SK-N-SH (cell line): ENCODE data around the gene TMEM255B. TPM values are rescaled to one million over a fixed set of nuclear protein-coding genes. Genes with fewer than 3 reads are reported as not detected.

ENCODE experiments used
- CTCF ChIA-PET: fragments of 300-600, 350-600 bp; formaldehyde crosslinking; extraction: SDS; loops from one replicate; lab custom pipeline; 2021; lab: Yijun Ruan, JAX
- POLR2A ChIA-PET: fragments of 350-600 bp; sonication (Branson Sonifier 250); formaldehyde crosslinking; extraction: SDS; loops from one replicate; lab custom pipeline; 2020; ENCODE audit warnings: antibody characterized with exemption, inconsistent platforms; lab: Yijun Ruan, JAX
- DNase-seq: peaks from one replicate; pipeline ENCODE4 v3.0.0; 2012
- H2AFZ ChIP-seq: fragments of 200-600 bp; sonication (generic); 2 replicates; pipeline ENCODE4 v1.8.1; 2016; ENCODE audit warnings: antibody characterized with exemption, mild to moderate bottlenecking, low read depth
- H3F3A ChIP-seq: fragments of 200-600 bp; sonication (generic); replicated peaks from 2 replicates; pipeline ENCODE3; 2016; ENCODE audit warnings: antibody characterized with exemption, mild to moderate bottlenecking; ENCODE audit not compliant: insufficient read depth
- H3K27ac ChIP-seq, 2 experiments: fragments of 200-500 bp in 1 of 2; fragments of 200-600 bp in 1 of 2; sonication (Bioruptor generic) in 1 of 2; sonication (generic), shearing (Covaris generic) in 1 of 2; 2 replicates each; pipeline versions ENCODE4 v1.5.1 to v1.6.1; 2014 to 2016; ENCODE audit warnings: low read depth in 2 of 2, inconsistent platforms in 1 of 2, low read length in 1 of 2, mild to moderate bottlenecking in 1 of 2, mixed read lengths in 1 of 2
- H3K27me3 ChIP-seq: fragments of 200-600 bp; sonication (generic), shearing (Covaris generic); 2 replicates; pipeline ENCODE4 v1.6.1; 2016; ENCODE audit warnings: mixed run types; ENCODE audit not compliant: insufficient read depth
- H3K36me3 ChIP-seq, 2 experiments: fragments of 200-500 bp in 1 of 2; fragments of 200-600 bp in 1 of 2; sonication (Bioruptor generic) in 1 of 2; sonication (generic) in 1 of 2; replicated peaks in 1 of 2; 2 replicates each; pipeline versions ENCODE3 to v1.5.1; 2014 to 2016; ENCODE audit warnings: low read length in 1 of 2, mild to moderate bottlenecking in 1 of 2; ENCODE audit not compliant: insufficient read depth in 2 of 2, control insufficient read depth in 1 of 2
- H3K4me1 ChIP-seq, 2 experiments: fragments of 200-500 bp in 1 of 2; fragments of 200-600 bp in 1 of 2; sonication (Bioruptor generic) in 1 of 2; sonication (generic), shearing (Covaris generic) in 1 of 2; 2 replicates each; pipeline versions ENCODE4 v1.5.1 to v1.6.1; 2014 to 2016; ENCODE audit warnings: low read depth in 1 of 2, low read length in 1 of 2, mixed run types in 1 of 2; ENCODE audit not compliant: insufficient read depth in 2 of 2, control insufficient read depth in 1 of 2
- H3K4me2 ChIP-seq: fragments of 200-600 bp; sonication (generic), shearing (Covaris generic); 2 replicates; pipeline ENCODE4 v1.6.1; 2017; ENCODE audit warnings: mixed run types
- H3K4me3 ChIP-seq, 2 experiments: fragments of 200-500 bp in 1 of 2; fragments of 200-600 bp in 1 of 2; sonication (Bioruptor generic) in 1 of 2; sonication (generic), shearing (Covaris generic) in 1 of 2; 2 replicates each; pipeline versions ENCODE4 v1.5.1 to v1.8.1; 2014 to 2016; ENCODE audit warnings: low read depth in 2 of 2, inconsistent platforms in 1 of 2, low read length in 1 of 2, mild to moderate bottlenecking in 1 of 2, mixed read lengths in 1 of 2, moderate library complexity in 1 of 2
- H3K79me2 ChIP-seq: fragments of 200-600 bp; sonication (generic); 2 replicates; pipeline ENCODE4 v1.8.1; 2017; ENCODE audit warnings: mild to moderate bottlenecking; ENCODE audit not compliant: insufficient read depth
- H3K9ac ChIP-seq: fragments of 200-600 bp; sonication (generic); 2 replicates; pipeline ENCODE4 v1.6.1; 2017; ENCODE audit warnings: mixed run types
- H3K9me2 ChIP-seq: fragments of 200-600 bp; sonication (generic); 2 replicates; pipeline ENCODE4 v1.6.1; 2017; ENCODE audit warnings: mixed run types
- H3K9me3 ChIP-seq: fragments of 200-600 bp; sonication (generic); 2 replicates; pipeline ENCODE4 v1.6.1; 2017; ENCODE audit warnings: mixed run types, mild to moderate bottlenecking, moderate library complexity
- H4K20me1 ChIP-seq: fragments of 200-600 bp; sonication (generic); 2 replicates; pipeline ENCODE4 v1.6.1; 2017; ENCODE audit warnings: mild to moderate bottlenecking, mixed run types; ENCODE audit not compliant: insufficient read depth
- CHD2 ChIP-seq: fragments of 150-350 bp; IDR thresholded peaks from 2 replicates; pipeline ENCODE4 v1.6.1; 2018; ENCODE audit warnings: low read length; ENCODE audit not compliant: partially characterized antibody
- CTCF ChIP-seq: fragments of 200-600 bp; sonication (generic); IDR thresholded peaks from 2 replicates; pipeline ENCODE4 v1.6.1; 2017; ENCODE audit warnings: antibody characterized with exemption, mild to moderate bottlenecking, moderate library complexity
- ELF1 ChIP-seq: IDR thresholded peaks from 2 replicates; pipeline ENCODE4 v1.4.0; 2012
- EP300 ChIP-seq, 2 experiments: IDR thresholded peaks; 2 replicates each; pipeline versions ENCODE4 v1.4.0 to v1.6.1; 2012; ENCODE audit warnings: borderline replicate concordance in 1 of 2, low read depth in 1 of 2, low read length in 1 of 2
- EZH2phosphoT487 ChIP-seq: fragments of 200-600 bp; sonication (generic); IDR thresholded peaks from 2 replicates; pipeline ENCODE4 v1.6.1; 2017; ENCODE audit warnings: low read depth, mixed run types, mild to moderate bottlenecking, antibody characterized with exemption, moderate library complexity, borderline replicate concordance
- FOSL2 ChIP-seq: IDR thresholded peaks from 2 replicates; pipeline ENCODE4 v1.4.0; 2012; ENCODE audit warnings: low read depth, mild to moderate bottlenecking, moderate library complexity, borderline replicate concordance
- FOXM1 ChIP-seq: IDR thresholded peaks from 2 replicates; pipeline ENCODE4 v1.4.0; 2012; ENCODE audit warnings: low read depth, mild to moderate bottlenecking
- GATA2 ChIP-seq: sonication (generic); formaldehyde crosslinking; IDR thresholded peaks from 2 replicates; pipeline ENCODE4 v1.5.0; 2020; ENCODE audit warnings: mild to moderate bottlenecking, missing genetic modification reagents
- IRF3 ChIP-seq: fragments of 150-350 bp; IDR thresholded peaks from 2 replicates; pipeline ENCODE4 v1.6.1; 2016; ENCODE audit warnings: mild to moderate bottlenecking, low read depth, low read length
- NFIC ChIP-seq: IDR thresholded peaks from 2 replicates; pipeline ENCODE4 v1.4.0; 2012; ENCODE audit warnings: borderline replicate concordance
- PBX3 ChIP-seq: IDR thresholded peaks from 2 replicates; pipeline ENCODE4; 2012
- POLR2AphosphoS5 ChIP-seq: IDR thresholded peaks from 2 replicates; pipeline ENCODE4 v1.6.1; 2012; ENCODE audit warnings: low read depth, low read length
- REST ChIP-seq: IDR thresholded peaks from 2 replicates; pipeline ENCODE4 v1.6.1; 2012; ENCODE audit warnings: mild to moderate bottlenecking, low read depth, low read length, moderate library complexity
- RXRA ChIP-seq: IDR thresholded peaks from 2 replicates; pipeline ENCODE4 v1.4.0; 2012; ENCODE audit warnings: low read depth, mild to moderate bottlenecking, borderline replicate concordance
- TAF1 ChIP-seq: IDR thresholded peaks from 2 replicates; pipeline ENCODE4 v1.6.1; 2012; ENCODE audit warnings: low read depth, mild to moderate bottlenecking, low read length, moderate library complexity, borderline replicate concordance
- TCF12 ChIP-seq: IDR thresholded peaks from 2 replicates; pipeline ENCODE4 v1.4.0; 2012
- TEAD4 ChIP-seq: IDR thresholded peaks from 2 replicates; pipeline ENCODE4 v1.4.0; 2012; ENCODE audit warnings: mild to moderate bottlenecking, borderline replicate concordance; ENCODE audit not compliant: insufficient read depth
- USF2 ChIP-seq: fragments of 150-350 bp; IDR thresholded peaks from 2 replicates; pipeline ENCODE4 v1.6.1; 2017; ENCODE audit warnings: antibody characterized with exemption, low read length, low read depth, borderline replicate concordance
- WGBS: methylation state at CpG from one replicate; pipeline ENCODE4 v1.1.6; 2017; ENCODE audit warnings: low lambda C conversion rate; 5-methylcytosine and 5-hydroxymethylcytosine counted together
- polyA plus RNA-seq, 3 experiments: library from polyadenylated mRNA; depleted of rRNA; stranded (reverse); fragments of >200 nt; gene quantifications; 2 replicates each; pipeline ENCODE4 v1.2.3, GENCODE V29; 2012

TMEM255B gene
- polyA plus RNA-seq, 1 of the 3 experiments (the other 2 are of a cell fraction), result 14.8 TPM

- no peak for DNase-seq
- no peak overlapping the region for H3K9ac ChIP-seq
- no peak overlapping the region for H2AFZ ChIP-seq
- H3K79me2 ChIP-seq, result no peaks in the 10 kb centered on the region
- H3F3A ChIP-seq, result no peaks in the 10 kb centered on the region
- H3K27me3 ChIP-seq, result no peaks in the 10 kb centered on the region
- H3K27ac ChIP-seq, result no peak overlapping the region
- H3K4me2 ChIP-seq, result no peak overlapping the region
- 86% methylated on average over 6 of the region's 8 CpGs for WGBS
- H3K9me3 ChIP-seq, result no peaks in the 10 kb centered on the region
- CTCF ChIA-PET, result no interaction called here
- no peaks in the 10 kb centered on the region for H3K9me2 ChIP-seq
- H4K20me1 ChIP-seq, result no peaks in the 10 kb centered on the region
- H3K36me3 ChIP-seq, result no peaks in the 10 kb centered on the region
- H3K4me1 ChIP-seq, result peaks cover 0 to 3% of the 10 kb centered on the region in 2 experiments; a peak in 1 of 4 replicates
- TF ChIP-seq RXRA (no peak), USF2 (no peak), PBX3 (no peak), FOXM1 (no peak), CTCF (no peak), TCF12 (no peak), TAF1 (no peak), GATA2 (no peak), NFIC (no peak), POLR2AphosphoS5 (no peak), EZH2phosphoT487 (no peak), EP300 (IDR thresholded peaks at IDR 0.05; ENCODE audit: borderline replicate concordance in 1 of 2, low read depth in 1 of 2, low read length in 1 of 2) (no peak), FOSL2 (no peak), REST (no peak), IRF3 (no peak), ELF1 (no peak), TEAD4 (no peak), CHD2 (no peak)
- no peak overlapping the region for H3K4me3 ChIP-seq
- POLR2A ChIA-PET, result no interaction called here
These were observed 24.2 kb upstream of the TMEM255B start for GRCh38 chr13:113734826-113735125.
